Stimulated activated CD8-positive, alpha-beta memory T cell treated with anti-CD3 and anti-CD28 coated beads, Interleukin-15, amount 100 ng/mL, for 1 hour (primary cell): ENCODE measurements around the gene VIT.
"Not testable (repeated sequence)": the region's sequence is repeated elsewhere in the genome, so short reads cannot be mapped to it uniquely, and the experiment has no call there.

Experiments used
- DNase-seq: peaks from one replicate; pipeline ENCODE4 v3.0.0-alpha.2; 2020; ENCODE audit warnings: low read depth

Gene VIT

DNA sequence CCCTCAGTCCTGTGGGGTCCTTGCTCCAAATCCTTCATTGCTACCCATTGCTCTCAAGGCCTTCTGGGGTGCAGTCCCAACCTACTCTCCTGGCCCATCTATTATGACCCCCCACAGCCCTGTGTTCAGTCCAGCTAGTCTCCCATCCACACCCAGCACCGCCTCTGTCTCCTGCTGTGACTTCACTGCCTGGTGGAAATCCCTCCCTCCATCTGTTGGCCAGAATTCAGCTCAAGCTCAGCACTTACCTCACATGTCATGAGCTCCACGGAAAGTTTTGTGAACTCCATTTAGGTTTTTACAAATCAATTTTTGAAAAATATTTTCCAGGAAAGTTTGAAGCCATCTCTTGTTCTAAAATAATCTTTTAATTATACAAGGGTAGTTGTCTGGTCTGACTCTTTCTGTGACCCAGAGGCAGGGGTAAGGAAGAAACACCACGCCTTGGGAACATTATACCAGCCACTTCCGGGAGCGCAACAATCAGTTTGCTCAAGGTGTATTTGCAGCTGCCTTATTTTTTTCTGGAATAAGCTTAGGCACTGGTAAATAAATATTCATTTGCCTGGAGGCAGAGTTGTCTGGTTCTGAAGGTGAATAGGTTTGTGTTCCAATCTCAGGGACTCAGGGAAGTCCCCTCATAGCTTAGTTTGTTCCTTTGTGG is 110.8 kb downstream of the VIT start:
- DNase-seq = no peak

DNA sequence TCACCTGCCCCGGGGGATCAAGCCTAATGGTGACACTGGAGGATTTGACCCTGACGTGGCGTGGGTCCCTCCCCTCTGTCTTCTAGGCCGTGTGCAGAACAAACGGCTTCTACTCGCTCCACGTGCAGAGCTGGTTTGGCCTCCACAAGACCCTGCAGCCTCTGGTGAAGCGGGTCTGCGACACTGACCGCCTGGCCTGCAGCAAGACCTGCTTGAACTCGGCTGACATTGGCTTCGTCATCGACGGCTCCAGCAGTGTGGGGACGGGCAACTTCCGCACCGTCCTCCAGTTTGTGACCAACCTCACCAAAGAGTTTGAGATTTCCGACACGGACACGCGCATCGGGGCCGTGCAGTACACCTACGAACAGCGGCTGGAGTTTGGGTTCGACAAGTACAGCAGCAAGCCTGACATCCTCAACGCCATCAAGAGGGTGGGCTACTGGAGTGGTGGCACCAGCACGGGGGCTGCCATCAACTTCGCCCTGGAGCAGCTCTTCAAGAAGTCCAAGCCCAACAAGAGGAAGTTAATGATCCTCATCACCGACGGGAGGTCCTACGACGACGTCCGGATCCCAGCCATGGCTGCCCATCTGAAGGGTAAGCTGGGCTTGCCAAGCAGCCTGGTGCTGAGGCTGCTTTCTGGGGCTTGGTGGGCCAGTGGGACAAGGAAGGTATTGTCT is 112.0 kb downstream of the VIT start:
- no peak for DNase-seq

DNA sequence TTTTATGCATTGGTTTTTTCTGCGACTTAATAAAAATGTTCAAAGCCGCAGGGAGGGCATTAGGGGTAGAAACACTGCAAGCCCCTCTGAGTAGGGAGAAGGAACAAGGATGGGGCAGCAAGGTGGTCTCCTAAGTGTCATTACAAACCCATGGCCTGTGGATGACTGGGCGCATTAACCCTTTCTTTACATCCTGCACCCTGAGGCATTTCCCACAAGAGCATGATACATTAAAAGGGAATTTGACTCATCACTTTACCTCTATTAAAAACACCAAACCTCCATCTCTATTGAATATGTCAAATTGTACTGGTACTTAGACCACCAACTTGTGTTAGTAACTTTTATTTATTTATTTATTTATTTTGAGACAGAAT is 112.5 kb downstream of the VIT start:
- DNase-seq = no peak

DNA sequence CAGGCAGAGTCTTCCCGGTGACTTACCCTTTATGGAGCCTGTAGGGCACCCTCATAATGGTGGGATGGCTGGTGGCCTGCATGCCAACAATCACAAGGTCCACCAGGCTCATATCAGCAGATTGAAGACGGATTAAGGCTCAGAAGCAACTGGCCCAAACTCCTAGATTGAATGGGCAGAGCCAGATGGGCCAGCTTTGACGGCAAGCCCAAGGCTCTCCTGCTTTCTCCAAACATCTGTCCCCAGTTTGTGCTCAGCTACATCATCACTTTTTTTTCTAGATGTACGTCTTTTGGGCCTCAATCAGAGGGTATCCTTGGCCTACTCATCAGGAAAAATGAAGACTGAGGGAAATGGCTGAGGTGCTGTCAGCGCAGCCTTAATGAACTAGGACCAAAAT is 114.6 kb downstream of the VIT start:
- no peak for DNase-seq

DNA sequence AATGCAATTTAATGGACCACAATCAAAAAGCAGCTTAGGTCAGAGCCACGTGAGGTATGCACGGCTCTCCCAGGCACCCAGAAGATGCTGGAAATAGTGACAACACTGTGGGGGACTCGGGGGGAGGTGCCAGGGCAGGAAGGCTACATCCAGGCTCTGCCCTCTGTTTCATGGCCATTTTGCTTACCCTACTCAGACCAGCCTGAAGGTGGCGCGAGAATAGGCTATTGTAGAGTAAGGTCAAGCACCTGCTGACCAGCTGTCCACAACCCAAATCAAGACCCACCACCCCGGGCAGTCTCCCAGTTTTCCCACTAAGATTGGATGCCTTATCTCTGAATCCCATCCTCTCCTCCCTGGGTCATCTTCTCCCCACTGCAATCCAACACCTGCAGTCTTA is 115.7 kb downstream of the VIT start:
- DNase-seq = no peak

DNA sequence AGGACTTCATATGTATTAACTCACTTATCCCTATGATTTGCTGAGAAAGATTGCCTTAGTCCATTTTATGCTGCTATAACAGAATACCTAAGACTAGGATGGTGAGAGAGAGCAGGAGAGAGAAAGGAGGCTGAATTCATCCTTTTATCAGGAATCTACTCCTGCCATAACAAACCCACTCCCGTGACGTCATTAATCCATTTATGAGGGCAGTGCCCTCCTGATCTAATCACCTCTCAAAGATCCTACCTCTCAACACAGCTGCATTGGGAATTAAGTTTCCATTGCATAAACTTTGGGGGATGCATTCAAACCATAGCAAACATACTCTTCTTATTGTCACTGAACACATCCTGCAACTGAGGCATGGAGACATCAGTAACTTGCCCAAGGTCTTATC is 122.0 kb downstream of the VIT start:
- DNase-seq = no peak

DNA sequence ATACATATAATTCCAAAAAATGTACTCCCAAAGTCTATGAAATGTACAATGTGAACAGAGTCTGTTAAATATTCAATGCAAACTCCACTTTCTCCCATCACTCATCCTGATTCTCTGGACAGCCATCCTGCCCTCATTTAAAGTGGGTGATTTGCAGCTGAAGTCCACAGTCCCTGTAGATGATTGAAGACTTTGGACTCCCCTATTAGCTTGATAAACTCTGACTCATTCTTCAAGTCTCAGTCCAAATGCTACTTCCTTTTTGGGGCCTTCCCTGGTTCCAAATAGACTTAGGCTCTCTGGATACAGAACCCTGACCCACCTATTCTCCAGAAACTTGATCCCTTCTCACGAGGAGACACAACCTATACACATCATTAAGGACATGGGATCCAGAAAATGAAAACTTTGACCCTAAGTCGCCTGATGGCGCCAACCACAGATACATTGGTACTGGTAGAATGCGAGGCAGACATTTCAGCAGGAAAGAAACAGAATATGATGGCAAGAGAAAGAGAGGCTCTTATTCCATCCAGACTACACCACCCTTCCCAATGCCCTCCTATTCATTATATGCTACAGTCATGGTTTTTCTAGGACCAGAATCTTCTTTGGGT is 122.7 kb downstream of the VIT start:
- DNase-seq = no peak

DNA sequence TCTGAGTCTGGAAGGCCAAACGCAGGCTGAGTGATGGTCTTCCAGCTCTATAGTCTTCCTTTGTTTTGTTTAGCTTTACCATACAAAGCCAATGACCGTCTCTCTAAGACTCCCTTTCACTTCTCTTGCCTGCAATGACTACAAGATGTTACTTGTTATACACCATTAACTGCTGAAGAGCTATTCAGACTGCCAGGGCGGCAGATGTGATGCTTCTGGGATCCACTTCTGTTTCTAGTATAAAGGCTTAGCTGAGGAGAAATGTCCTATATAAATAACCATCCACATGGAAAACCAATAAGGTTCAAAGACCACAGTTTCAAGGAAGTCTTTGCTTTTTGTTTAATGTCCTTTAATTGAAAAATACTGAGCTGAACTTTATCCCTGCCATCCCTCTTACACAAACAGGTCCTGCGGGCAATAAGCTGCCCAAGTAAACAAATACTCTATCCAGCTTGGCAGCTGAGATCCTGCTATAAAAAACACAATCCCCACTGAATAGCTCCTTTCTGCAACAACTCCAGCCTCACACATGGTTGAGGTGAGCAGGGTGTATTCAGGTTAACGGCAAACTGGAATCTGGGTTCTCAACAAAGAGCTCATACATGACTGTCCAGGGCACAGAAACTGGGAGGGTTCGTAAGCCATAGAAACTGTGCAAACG is 124.6 kb downstream of the VIT start:
- DNase-seq = no peak

DNA sequence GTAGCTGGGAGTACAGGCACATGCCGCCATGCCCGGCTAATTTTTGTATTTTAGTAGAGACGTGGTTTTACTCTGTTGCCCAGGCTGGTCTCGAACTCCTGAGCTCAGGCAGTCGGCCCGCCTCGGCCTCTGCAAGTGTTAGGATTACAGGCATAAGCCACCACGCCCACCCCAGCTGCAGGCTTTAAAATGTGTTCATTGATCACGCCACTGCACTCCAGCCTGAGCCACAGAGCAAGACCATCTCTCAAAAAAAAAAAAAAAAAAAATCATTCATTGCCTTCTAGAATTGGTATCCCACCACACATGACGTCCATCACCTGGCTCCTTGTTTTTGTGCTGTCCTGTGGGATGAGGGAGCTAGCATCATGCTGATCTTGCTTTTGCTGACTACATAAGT is 127.4 kb downstream of the VIT start:
- no peak for DNase-seq

DNA sequence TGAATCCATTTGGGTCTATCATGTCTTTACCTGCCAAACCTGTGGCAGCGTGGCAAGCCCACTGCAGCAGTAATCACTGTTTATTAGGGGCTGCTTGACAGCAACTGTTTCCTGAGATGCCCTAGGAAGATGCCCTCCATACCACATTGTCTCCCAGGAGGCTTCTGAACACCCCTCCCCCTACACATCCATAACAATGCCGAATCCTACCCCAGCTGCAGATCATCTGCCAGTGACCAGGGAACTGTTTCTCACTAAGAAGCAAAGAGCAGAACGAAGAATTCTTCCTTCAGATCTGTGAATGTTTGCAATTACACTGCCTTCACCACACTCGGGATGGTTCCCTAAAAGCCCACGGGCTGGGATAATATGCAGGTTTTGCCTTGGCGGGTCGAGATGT is 127.8 kb downstream of the VIT start:
- no peak for DNase-seq

DNA sequence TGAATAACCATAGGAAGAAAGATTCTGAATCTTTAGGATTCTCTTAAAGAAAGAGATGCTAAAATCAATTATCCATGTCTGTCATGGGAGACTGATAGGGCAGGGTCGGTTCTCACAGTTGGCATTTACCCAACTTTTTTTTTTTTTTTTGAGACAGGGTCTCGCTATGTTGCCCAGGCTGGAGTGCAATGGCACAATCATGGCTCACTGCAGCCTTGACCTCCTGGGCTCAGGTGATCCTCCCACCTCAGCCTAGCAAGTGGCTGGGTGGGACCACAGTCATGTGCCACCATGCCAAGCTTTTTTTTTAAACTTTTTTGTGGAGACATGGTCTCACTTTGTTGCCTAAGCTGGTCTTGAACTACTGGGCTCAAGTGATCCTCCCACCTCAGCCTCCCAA is 128.2 kb downstream of the VIT start:
- not testable (repeated sequence) for DNase-seq

DNA sequence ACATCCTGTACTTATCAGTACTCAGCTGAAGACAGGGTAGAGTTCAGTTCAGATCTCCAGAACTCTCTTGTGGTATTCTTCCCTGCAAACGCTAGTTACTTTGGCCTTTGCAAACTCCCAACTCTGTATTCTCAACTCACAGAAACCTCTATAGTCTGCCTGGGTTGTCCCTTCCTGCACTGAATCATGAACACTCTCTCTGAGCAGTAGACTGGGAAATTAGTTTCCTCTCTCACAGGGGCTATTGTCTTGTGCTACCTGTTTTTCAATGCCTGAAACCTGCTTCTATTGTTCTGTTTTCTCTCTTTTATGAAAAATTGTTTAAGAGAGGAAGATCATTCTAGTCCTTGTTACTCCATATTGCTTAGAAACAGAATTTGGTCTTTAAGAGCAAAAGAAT is 134.7 kb downstream of the VIT start:
- DNase-seq = no peak

DNA sequence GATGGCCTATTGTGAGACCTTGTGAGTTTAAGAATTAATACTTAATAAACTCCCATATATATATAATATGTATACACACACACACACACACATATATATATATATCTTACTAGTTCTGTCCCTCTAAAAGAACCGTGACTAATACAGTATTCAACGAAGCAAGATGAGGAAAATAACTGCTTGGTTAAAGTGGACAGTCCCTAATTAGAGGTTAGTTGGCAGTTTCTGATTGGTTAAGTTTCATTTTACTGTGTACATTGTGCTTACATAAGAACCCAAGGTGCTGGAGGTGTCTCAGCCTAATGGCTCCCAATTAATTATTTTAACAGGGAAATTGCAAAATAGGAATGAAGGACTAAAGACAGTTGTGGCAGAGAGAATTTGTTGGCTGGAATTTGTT is 137.7 kb downstream of the VIT start:
- DNase-seq = no peak

DNA sequence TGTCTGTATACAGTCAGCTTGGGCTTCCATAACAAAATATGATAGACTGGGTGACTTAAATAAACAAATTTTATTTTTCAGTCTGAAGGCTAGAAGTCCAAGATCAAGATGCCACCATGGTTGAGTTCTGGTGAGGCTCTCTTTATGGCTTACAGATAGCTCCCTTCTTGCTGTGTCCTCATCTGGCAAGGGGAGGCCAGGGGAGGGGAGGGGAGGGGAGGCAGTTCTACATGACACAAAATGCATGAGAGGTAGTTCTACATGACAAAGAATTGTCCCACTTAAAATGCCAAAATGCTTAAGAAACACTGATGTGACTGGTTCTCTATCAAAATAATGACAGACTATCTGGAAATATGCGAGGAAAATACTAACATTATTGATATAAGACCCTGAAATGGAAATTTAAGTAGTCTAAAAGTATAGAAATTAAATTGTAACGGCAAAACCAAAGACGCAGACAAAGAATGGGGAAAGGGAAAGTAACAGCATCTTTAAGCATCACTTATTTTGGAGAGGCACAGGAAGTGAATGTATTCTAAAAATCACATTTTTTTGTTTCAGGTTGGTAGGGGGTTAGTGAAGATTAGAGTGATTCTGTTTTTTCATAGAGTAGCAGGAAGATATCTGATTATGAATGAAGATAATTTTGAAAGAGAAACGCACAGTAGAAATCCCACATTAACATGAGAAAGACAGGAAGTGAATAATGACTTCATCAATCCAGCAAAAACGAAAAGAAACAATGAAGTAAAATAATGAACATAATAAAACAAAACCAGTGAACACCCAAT is 138.4 kb downstream of the VIT start:
- no peak for DNase-seq

DNA sequence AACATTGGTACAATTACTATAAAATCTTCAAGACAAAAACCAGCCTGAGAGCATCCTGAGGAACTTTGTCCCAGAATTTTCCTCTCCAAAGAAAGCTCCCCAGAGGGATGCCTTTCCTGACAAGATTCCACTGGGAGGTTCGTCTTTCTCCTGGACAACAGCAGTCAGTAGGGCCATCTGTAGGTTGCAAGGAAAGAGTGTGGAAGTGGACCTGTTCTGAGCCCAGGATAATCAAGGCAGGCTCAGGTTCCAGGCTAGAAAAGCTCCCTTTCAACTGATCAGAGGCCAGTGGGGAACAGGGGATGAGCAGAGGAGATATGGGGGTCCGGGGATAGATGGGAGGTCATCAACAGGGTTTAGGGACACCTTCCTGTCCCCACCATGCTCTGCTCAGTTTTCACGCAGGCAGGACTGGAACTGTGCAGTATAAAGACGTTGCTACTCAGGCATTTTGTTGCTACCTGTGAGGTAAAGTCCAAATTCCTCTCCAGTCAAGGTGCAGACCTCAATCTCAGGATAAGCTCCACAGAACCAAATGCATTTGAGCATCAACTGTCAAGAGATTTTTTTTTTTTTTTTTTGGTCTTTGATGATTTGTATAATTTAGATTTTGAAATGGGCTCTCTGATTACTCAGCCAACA is 143.6 kb downstream of the VIT start:
- no peak for DNase-seq

DNA sequence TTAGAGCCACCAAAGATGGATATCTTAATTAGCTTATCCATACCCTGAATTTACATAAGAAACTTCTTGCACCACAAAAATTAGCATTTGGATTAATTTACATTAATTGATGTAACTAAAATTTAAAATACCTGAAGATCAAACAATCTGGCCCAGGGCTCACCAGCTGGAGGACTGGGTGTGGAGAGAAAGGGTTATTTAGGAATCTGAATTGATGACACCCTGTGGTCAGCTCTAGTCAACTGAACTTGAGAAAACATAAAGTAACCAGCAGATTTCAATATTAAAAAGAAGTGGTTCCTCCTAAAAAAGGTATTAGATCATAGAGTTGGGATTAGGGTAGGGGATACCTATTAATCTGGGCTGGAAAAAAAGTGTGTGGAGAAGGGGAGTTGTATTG is 147.3 kb downstream of the VIT start:
- DNase-seq = no peak

DNA sequence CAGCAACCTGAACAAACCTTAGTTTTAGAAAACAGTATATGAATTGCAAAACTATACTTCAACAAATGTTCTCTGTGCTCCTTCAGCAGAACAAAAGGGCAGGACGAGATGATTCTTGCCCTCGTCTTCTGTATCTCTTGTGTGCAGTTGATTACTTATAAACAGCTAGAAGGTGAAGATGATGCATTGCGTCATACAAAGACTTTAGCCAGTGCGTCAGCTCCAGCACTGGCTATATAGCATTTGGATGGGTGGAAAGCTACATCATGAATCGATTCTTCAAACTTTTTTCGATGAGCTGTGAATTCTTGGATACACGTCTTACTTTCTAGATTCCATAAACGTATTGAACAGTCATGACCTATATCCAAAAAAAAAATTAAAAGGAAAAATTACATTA is 152.8 kb downstream of the VIT start:
- DNase-seq = no peak

DNA sequence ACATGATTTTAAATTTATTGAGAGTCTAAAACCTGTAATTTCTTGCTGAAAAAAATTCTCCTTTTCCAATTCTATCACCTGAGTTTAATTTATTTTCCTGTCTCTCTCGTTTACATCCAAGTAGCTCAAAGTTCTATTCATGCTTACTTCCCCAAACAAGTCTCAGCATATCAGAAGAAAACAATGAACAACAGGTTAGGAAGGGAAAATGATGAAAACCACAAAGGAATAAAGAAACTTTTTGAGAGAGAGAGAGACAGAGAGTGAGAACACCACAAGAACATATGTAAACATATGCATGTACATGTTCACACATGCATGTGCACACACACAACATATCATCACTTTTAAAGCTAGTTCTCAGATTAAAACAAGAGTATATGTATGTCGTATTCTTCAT is 157.7 kb downstream of the VIT start:
- DNase-seq = no peak

DNA sequence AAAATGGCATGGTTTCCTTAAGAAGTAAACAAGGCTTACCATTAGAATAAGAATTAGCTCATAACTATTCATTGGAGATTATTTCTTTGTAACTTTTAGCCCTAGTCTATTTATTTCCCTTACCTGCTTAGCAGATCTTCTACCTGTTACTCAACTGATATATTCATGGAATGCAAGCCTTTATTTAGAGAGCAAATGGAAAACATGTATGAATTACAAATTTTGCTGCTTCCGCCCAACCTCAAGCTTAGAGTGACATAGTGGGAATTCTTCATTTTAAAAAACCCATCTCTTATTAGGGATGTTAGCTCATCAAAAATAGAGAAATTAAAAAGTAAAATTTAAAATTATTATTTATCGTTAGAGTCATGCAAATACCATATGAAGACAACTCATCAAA is 158.9 kb downstream of the VIT start:
- no peak for DNase-seq

DNA sequence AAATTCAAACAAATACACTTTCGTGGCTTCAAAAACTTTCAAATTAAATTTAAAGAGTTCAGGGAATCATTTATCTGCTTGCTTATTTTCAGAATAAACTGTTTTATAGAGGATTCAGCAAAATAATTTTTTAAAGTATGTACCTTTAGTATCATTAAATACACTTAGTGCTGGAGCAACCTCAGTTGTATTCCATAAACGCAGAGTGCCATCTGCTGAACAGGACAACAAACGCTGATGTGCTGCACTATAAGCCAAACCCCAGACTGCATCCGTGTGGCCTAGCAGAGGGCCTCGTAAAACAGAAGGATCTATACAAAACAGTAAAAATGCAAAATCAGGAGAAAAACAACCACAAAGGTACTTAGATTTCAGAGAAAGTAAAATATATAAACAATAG is 161.2 kb downstream of the VIT start:
- no peak for DNase-seq

DNA sequence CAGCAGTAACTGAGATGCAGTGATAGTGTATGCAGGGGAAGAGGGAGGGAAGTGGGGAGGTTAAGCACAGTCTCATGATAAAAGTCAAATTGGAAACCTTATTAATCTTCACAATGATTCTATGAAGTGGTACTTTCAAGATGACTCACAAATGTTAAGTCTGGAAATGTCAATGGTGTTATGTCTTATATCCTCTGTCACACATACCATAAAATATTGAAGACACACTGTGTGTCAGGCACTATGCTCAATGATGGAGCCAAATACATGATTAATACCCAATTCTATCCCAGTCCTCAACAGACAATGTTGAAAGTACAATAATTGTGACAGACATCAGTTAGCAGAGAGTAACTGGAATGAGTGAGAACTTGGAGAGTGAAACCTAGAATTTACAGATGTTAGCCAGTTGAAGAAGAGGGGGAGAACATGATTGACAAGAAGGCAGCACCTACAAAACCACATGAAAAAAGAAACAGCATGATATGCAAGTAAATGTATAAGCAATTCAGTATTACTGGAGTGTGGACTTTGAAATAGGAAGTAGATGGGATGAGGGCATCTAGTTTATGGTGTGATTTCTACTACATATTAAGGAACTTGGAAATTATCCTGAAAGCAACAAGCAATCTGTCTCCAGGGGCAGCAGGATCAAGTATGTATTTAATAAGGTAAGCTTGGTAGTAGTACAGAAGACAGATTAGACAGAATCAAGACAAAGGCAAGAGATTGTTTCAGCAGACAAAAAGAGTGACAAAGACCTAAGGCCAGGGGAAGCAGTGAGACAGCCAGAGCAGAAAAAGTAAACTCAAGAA is 162.3 kb downstream of the VIT start:
- DNase-seq = no peak
